Sigmoid colon (tissue), 7 donors: ENCODE results near the gene WNT11. TPM values are rescaled to one million over a fixed set of nuclear protein-coding genes. Genes with fewer than 3 reads are reported as not detected.
A peak's percentile ranks its signal among the peaks of the same experiment; 100 is the strongest.

Experiments
- DNase-seq: peaks from one replicate; pipeline ENCODE4 v3.0.0-alpha.2; 2019
- H3K27ac ChIP-seq, 4 donors: fragments of 200-600 bp; sonication (generic); one replicate each; pipeline ENCODE4 v1.5.1; 2016 to 2019; ENCODE audit warnings: mild to moderate bottlenecking in 1 of 4
- H3K27me3 ChIP-seq, 3 donors: fragments of 200-600 bp; sonication (generic); one replicate each; pipeline ENCODE4 v1.5.1; 2019; ENCODE audit warnings: mild to moderate bottlenecking in 1 of 3
- H3K36me3 ChIP-seq, 4 donors: fragments of 200-600 bp; sonication (generic); one replicate each; pipeline ENCODE4 v1.5.1; 2016 to 2019
- H3K4me1 ChIP-seq, 4 donors: fragments of 200-600 bp; sonication (generic); one replicate each; pipeline ENCODE4 v1.5.1; 2017 to 2019
- H3K4me3 ChIP-seq, 4 donors: fragments of 200-600 bp; sonication (generic); one replicate each; pipeline ENCODE4 v1.5.1; 2017 to 2019; ENCODE audit warnings: mild to moderate bottlenecking in 2 of 4, moderate library complexity in 1 of 4
- H3K9me3 ChIP-seq, 4 donors: fragments of 200-600 bp in 3 of 4; sonication (generic) in 3 of 4; one replicate each; pipeline versions ENCODE4 v1.5.1 to v1.6.1; 2013 to 2019
- EP300 ChIP-seq, 4 donors: sonication (generic); formaldehyde crosslinking; IDR thresholded peaks; one replicate each; pipeline ENCODE4 v1.6.1; 2017; ENCODE audit warnings: antibody characterized with exemption in 4 of 4
- POLR2A ChIP-seq, 2 donors: fragments of 450-650 bp; IDR thresholded peaks; one replicate each; pipeline ENCODE4 v1.6.1; 2016; ENCODE audit warnings: antibody characterized with exemption in 2 of 2, mild to moderate bottlenecking in 2 of 2, moderate library complexity in 2 of 2
- POLR2AphosphoS5 ChIP-seq, 4 donors: sonication (generic); formaldehyde crosslinking; IDR thresholded peaks; one replicate each; pipeline ENCODE4 v1.6.1; 2017; ENCODE audit warnings: antibody characterized with exemption in 4 of 4
- WGBS, 2 donors: extraction: QIAGEN DNeasy Blood & Tissue Kit; methylation state at CpG; one replicate each; pipeline ENCODE4 v1.1.7; 2013; 5-methylcytosine and 5-hydroxymethylcytosine counted together
- intact Hi-C: fragments of 100-400 bp; cut with DNase I; formaldehyde crosslinking; loops from one replicate; pipeline ENCODE4 v1.15.1; 2023
- polyA plus RNA-seq, 3 donors: library from polyadenylated mRNA; stranded (reverse); fragments of 200-250 nt; gene quantifications; one replicate each; pipeline ENCODE4 v1.2.3, GENCODE V29; 2013
- total RNA-seq, 4 donors: library from RNA; depleted of rRNA; stranded (reverse); fragments of >200 nt; gene quantifications; one replicate each; pipeline ENCODE4 v1.1.0, GENCODE V29; 2016
- TF ChIP-seq, protein P1 (sequence below), 4 experiments: fragments of 450-650 bp in 3 of 4; fragments of 200-600 bp in 1 of 4; IDR thresholded peaks; one replicate each; pipeline ENCODE4 v1.5.1; 2016 to 2019; ENCODE audit warnings: antibody characterized with exemption in 4 of 4, mild to moderate bottlenecking in 3 of 4, moderate library complexity in 2 of 4
- donor health status: healthy with polysubstance abuse.
- donor health status: Bipolar disorder and iron deficiency.
- donor health status: healthy.

WNT11 gene
- total and polyA plus RNA-seq, 7 donors = 0.92 to 8.9 (median 2.2) TPM

DNA sequence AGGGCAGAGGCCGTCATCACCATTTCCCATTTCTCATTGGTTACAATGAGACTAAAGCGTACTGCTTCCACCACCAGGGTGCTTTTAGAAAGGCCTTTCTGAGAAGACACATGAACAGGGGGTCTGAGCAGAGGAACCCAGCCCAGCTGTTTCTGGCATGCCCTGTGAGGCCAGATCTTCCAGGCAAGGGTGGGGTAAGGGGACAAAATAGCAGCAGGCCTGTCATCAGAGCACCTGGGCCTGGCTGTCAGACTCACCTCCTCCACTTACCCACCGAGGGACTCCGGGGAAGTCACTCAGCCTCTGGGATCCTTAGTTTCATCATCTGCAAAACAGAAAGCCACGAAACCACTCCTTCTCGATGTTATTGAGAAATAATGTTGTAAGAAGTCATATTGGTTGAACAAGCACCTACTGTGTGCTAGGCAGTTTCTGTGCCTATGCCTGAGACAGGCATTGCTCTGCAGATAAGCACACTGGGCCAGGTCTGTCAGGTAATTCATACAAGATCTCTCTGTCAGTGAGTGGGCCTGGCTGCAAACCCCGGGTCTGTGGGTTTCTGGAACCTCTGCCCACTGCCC, 8.8 kb upstream of the WNT11 start:
- no peak overlapping the region for H3K27ac ChIP-seq
- intact Hi-C loops = no loop called here
- H3K9me3 ChIP-seq = no peaks in the 10 kb centered on the region
- no peaks in the 10 kb centered on the region for H3K36me3 ChIP-seq
- H3K4me3 ChIP-seq = no peak overlapping the region
- H3K27me3 ChIP-seq = peaks cover 0 to 19% (median 0%) of the 10 kb centered on the region in 3 donors
- TF ChIP-seq POLR2A (IDR thresholded peaks at IDR 0.05) = no peak
- no peak for TF ChIP-seq EP300 (IDR thresholded peaks at IDR 0.05)
- TF ChIP-seq, protein P1, sequence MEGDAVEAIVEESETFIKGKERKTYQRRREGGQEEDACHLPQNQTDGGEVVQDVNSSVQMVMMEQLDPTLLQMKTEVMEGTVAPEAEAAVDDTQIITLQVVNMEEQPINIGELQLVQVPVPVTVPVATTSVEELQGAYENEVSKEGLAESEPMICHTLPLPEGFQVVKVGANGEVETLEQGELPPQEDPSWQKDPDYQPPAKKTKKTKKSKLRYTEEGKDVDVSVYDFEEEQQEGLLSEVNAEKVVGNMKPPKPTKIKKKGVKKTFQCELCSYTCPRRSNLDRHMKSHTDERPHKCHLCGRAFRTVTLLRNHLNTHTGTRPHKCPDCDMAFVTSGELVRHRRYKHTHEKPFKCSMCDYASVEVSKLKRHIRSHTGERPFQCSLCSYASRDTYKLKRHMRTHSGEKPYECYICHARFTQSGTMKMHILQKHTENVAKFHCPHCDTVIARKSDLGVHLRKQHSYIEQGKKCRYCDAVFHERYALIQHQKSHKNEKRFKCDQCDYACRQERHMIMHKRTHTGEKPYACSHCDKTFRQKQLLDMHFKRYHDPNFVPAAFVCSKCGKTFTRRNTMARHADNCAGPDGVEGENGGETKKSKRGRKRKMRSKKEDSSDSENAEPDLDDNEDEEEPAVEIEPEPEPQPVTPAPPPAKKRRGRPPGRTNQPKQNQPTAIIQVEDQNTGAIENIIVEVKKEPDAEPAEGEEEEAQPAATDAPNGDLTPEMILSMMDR (IDR thresholded peaks at IDR 0.05) = no peak
- TF ChIP-seq POLR2AphosphoS5 (IDR thresholded peaks at IDR 0.05) = no peak
- WGBS, 2 donors = 73 to 86% methylated on average over 7 of the region's 7 CpGs
- peaks cover 0 to 11% (median 8%) of the 10 kb centered on the region in 4 donors for H3K4me1 ChIP-seq
- no peak for DNase-seq

DNA sequence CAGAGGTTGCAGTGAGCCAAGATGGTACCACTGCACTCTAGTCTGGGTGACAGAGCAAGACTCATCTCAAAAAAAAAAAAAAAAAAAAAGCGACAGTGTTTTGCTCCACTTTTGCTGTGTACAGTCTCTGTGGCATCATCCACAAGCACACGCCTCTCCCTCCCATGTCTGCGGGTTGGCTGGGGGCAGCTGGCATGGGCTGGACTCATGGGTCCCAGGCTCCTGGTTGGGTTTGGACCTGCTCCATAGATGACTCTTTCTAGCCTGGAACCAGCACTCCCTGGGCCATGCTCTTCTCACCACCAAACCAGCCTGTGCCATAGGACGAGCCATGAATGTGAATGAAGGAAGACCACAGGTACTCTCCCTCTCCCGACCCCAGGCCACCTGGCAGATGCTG, 7.9 kb upstream of the WNT11 start:
- no peak overlapping the region for H3K4me3 ChIP-seq
- WGBS, 2 donors = 79 to 93% methylated on average over 5 of the region's 5 CpGs
- no peak overlapping the region for H3K27ac ChIP-seq
- peaks cover 0 to 28% (median 6%) of the 10 kb centered on the region in 3 donors for H3K27me3 ChIP-seq
- intact Hi-C loops = no loop called here
- H3K9me3 ChIP-seq = no peaks in the 10 kb centered on the region
- H3K4me1 ChIP-seq = peaks cover 0 to 20% (median 17%) of the 10 kb centered on the region in 4 donors
- no peak for DNase-seq
- no peak for TF ChIP-seq POLR2AphosphoS5 (IDR thresholded peaks at IDR 0.05)
- no peaks in the 10 kb centered on the region for H3K36me3 ChIP-seq

DNA sequence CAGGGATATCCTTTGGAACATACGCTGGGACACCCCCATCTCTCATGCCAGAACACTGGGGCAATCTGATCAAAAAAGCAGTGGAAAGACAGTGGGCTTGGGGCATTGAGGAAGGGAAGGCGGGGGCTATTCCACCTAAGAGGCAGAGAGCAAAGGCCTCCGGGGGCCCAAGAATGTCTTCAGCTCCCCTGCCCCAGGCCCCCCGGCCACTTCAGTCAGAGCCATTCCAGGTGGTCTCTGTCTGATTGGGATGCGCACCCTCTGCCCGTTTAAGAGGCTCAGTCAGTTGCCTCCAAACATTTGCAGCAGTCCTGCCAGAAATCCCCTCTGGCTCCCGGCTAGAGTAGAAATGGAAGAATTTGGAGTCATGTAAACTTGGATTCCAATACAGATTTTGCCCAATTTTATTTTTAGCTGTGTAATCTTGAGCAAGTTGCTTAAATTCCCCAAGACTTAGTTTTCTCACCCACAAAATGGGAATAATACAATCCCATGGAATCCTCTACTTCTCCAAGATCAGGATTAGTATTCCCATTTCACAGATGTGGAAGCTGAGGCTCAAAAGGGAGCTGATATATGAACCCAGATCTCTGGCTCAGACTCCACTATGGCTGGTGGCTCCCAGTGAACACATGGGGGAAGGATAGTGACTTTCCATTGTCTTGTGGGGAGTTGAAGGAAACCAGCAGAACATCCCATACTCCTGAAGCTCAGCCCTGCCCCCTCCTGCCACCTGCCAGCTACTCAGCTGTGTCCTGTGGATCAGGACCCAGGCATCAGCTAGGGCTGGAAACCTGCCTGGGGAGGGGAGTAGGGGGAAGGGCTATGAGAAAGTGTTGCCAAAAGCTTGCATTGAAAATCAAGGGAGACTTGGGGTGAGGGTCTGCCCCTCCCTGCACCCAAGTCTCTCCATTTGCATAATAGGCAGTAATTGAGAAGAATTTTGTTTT, 6.1 kb upstream of the WNT11 start:
- Histone ChIP-seq H3K4me1 (peaks cover 0 to 37% (median 34%) of the 10 kb centered on the region in 4 donors), H3K9me3 (no peaks in the 10 kb centered on the region), H3K36me3 (no peaks in the 10 kb centered on the region), H3K27ac (no peak overlapping the region), H3K27me3 (peaks cover 3 to 44% (median 20%) of the 10 kb centered on the region in 3 donors), H3K4me3 (no peak overlapping the region)
- no peak for DNase-seq
- intact Hi-C loops = no loop called here
- 80 to 88% methylated on average over 7 of the region's 7 CpGs for WGBS, 2 donors
- TF ChIP-seq, protein P1 (IDR thresholded peaks at IDR 0.05) = no peak
- no peak for TF ChIP-seq POLR2AphosphoS5 (IDR thresholded peaks at IDR 0.05)
- no peak for TF ChIP-seq POLR2A (IDR thresholded peaks at IDR 0.05)
- TF ChIP-seq EP300 (IDR thresholded peaks at IDR 0.05) = no peak

DNA sequence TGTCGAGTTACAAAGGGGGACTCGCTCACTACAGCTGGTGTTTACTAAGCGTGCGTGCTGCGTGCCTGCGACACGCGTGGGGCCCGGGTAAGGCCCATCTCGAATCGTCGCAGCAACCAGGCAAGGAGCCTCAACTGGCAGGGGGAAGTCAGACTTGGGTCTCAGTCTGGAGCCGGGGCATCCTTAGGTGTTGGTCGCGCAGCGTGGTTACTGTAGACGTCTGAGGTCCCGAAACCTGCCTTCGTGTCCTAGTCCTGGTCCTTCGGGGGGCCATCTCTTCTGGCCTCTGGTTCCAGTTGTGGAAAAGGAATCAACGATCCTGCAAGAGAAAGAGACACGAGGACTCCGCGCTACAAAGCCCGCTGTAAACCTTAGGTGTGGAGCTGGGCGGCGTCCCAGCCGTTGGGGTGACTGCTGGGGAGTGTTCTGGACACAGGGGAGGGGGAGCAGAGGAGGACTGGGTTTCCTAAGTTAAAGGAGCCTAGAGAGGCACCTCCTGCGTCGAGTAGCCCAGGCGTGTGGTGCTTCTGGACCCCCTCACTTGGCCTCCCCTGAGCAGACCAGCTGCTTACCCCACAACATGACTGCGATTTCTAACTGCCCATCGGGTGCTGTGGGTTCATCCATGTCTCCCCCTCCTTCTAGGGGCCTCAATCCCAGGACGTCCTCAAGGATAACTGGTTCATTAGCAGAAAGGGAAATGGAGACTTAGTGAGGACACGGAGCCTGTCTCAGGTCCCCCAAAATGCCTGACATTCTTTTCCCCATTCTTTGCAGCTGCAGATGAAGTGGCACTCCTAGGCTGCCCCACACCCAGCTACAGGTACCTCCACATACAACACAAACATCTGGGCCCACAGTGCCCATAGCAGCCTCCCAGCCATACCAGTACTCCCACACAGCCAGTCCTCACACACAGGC, 4.9 kb upstream of the WNT11 start:
- Histone ChIP-seq H3K4me1 (peaks cover 0 to 49% (median 46%) of the 10 kb centered on the region in 4 donors), H3K27ac (peak overlapping the region in 1 of 4 donors; percentile 53), H3K4me3 (peak overlapping the region; percentile 10 to 53 (median 46)), H3K36me3 (no peaks in the 10 kb centered on the region), H3K9me3 (no peaks in the 10 kb centered on the region), H3K27me3 (peaks cover 6 to 56% (median 22%) of the 10 kb centered on the region in 3 donors)
- WGBS, 2 donors = 7 to 14% methylated on average over 35 of the region's 35 CpGs
- intact Hi-C loops = no loop called here
- TF ChIP-seq, protein P1 (IDR thresholded peaks at IDR 0.05) = no peak
- TF ChIP-seq POLR2A (IDR thresholded peaks at IDR 0.05) (no peak), POLR2AphosphoS5 (IDR thresholded peaks at IDR 0.05) (no peak), EP300 (IDR thresholded peaks at IDR 0.05) (no peak)
- no peak for DNase-seq
